GM21723 (cell line): Measurements from ENCODE around the gene STOX2.

Experiments
- ATAC-seq: cut with Tn5 transposase; IDR thresholded peaks from one replicate; pipeline ENCODE4 v1.9.1; 2021; ENCODE audit warnings: mild to moderate bottlenecking, moderate library complexity; ENCODE audit not compliant: unreplicated experiment

STOX2 gene

GRCh38 chr4:183986291-183986970, 81.3 kb downstream of the STOX2 start:
- ATAC-seq: no peak

DNA sequence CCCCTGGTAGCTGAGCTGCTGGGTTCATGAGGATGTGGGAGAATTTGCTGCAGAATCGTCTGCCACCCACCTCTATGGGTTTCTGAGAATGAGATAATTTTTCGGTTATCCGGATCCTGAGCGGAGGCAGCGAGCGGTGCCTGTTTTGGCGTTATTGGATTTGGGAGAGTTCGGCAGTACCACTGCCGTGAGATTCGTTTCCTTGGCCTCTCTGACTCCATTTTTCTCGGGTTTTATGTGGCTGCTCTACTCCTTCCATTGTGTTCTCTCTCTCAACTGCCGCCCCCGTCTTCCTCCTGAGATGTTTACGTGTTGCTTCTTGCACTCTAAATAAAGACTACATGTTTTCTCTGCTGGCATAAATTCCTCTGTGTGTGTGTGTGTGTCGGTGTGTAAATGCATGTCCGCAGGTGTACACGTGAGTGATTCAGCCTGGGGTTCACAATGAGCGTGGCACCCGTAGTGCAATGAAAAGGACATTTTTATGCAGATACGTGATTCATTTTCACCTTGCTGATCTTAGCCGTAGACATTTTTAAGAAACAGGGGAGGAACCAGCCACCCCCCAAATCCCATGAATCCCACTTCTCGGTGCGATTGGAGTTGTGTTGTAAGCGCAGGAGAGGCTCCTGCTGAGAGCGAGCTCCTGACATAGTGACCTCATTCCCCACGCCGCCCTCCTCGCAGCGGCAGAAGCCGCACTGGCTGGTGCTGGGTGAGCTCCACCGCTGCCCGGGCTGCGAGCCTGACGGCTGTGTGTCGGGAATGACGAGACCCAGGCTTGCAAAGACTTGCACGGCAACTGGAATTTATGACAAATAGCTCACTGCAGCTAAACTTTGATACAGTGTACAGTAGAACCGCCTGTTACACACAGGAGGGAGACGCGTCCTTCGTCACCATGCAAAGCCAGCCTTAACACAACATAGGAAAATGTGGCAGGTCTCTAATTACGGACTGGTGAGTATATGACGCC, 82.2 kb downstream of the STOX2 start:
- no peak for ATAC-seq

DNA sequence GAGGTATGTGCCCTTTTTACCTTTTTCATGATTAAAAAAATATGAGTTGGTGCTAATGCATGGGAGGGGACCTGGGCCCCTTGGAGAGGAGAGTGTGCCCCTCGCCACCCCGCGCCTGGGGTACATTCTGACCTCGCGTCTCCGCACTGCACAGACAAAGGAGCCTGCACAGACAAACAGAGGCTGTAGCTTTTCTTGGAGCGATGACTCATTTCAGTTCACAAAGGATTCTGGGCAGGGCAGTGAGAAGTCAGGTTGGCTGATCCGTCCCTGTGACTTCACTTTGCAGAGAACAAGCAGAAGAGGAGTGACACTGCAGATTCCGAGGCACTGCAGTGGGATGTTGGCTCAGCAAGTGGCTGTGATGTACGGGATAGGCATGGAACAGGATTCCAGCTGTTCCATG, 82.9 kb downstream of the STOX2 start:
- ATAC-seq: no peak

GRCh38 chr4:183988874-183989273, 83.8 kb downstream of the STOX2 start:
- no peak for ATAC-seq

DNA sequence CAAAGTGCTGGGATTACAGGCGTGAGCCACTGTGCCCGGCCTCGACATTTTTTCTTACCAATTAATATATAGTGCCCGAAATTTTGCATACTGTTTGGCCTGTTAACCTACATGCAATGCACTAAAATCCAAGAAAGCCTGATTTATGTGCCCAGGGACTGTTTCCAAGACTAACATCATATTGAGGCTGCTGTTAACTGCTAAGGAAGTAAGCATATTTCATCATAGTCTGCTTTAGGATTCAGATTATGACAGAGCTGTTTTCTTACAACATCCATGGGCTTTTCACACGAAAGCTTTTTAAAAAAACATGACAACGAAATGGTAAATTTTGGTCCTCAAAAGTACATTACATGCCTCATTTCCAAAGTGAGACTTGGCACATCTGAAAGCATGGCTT, 84.4 kb downstream of the STOX2 start:
- ATAC-seq: no peak

DNA sequence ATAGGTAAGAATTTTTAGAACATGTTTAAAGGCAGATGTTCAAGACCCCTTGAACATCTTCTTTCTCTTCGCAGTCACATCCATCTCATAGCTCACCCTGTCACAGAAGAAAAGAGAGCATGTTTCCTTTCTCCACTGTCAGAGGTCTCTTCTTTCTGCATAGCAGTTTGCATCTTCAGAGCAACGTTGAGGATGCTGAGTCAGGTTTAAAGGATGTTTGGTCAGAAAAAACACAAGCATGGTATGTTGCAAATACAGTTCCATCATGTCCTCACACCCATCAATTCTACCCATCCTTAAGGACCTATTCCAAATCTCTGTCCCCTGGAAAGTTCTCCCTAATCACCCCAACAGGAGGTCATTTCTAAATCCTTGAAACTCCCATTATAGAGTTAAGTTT, 84.8 kb downstream of the STOX2 start:
- no peak for ATAC-seq

- no peak for ATAC-seq
Observed at GRCh38 chr4:183993676-183994075, 88.6 kb downstream of the STOX2 start.

- ATAC-seq: no peak
Observed at GRCh38 chr4:183995570-183995969, 90.5 kb downstream of the STOX2 start.

- ATAC-seq: no peak
Observed at GRCh38 chr4:183996868-183997267, 91.8 kb downstream of the STOX2 start.

GRCh38 chr4:183999435-183999834, 94.3 kb downstream of the STOX2 start:
- no peak for ATAC-seq

DNA sequence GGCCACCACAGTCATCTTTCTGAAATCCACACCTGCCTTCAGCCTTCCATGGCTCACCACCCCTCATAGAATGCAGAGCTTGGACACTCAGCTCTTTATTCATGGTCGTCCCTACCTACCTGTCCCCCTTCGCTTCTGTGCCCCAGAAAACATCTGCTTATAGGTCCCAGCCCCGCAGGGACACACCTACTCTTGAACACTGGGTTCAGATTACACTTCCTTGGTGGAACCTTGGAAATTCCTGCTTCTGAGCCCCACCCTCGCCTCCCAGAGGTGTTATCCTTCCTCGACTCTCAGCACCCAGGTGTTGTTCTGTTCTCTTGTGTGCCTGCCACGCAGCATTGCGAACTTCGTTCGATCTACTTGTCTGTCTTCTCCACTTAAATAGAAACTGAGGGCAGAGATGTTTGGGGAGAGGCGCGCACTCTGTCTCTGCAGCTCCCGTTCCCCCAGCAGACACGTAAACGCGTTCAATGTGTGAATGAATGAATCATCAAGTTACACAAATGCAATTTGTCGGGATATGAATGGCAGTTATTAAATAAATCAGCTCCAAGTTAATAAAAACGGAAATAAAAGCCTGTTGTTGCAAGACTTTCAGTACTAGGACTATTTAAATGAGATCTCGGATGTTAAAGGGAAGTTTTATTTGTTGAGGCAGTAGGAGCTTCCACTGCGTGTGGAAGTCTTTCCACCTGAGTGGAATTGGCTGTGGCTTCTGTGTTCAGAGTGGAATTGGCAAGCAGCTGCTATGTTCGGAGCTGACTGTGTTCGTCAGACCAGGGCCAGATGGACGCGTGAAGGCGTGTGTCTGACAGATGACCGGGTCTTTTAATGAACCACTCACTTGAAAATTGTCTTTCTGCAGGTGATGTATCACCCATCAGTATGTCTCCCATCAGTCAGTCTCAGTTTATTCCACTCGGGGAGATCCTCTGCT, 95.6 kb downstream of the STOX2 start:
- no peak for ATAC-seq

GRCh38 chr4:184003433-184003832, 98.3 kb downstream of the STOX2 start:
- no peak for ATAC-seq

DNA sequence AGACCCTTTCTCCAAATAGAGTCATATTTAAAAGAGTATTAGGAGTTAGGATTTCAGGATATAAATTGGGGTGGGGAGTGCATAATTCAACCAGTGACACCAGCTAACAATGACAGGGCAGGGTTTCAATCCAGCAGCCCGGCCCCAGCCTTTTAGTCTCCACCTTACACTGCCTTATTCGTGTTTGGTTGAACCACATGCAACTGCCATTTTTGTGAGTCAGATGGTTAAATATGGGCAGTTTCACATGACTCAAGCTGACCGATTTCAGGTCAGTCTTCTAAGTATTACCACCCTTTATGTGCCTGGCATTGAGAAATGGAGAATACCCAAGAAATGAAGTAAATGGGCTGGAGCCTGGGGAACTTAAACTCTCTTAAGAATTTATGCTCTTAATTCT, 102.8 kb downstream of the STOX2 start:
- no peak for ATAC-seq

DNA sequence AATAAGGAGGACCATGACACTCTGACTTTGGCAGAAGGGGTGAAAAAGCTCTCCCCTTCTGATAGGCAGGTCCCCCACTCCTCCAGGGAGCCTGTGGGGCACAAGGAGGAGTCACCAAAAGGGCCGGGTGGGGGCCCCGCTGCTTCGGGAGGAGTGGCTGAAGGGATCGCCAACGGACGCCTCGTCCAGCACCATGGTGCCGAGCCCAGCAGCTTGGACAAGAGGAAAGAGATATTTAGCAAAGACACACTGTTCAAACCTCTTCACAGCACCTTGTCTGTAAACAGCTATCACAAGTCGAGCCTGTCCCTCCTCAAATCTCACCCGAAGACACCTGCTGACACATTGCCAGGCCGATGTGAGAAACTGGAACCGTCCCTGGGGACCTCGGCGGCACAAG, 105.6 kb downstream of the STOX2 start:
- no peak for ATAC-seq

GRCh38 chr4:184011826-184012380, 106.8 kb downstream of the STOX2 start:
- ATAC-seq: no peak

- ATAC-seq: no peak
Observed at GRCh38 chr4:184012937-184013336, 107.8 kb downstream of the STOX2 start.

DNA sequence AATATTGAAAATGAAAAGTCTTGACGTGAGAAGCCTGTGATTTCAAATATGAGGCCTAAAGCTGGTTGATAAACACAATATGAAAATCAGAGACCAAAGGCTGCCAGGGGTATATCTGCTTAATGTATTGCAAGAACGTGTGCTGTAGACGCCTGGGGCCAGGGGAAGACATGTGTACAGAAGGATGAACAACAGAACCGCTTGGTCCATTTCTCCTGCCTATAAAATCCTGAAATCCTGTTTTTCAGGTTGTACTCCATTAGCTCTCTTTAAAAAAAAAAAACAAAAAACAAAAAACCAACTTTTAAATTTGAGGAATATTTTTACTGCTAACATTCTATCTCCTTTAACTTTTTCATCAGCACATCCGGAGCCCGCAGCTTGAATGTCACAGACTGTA, 109.2 kb downstream of the STOX2 start:
- ATAC-seq: no peak

DNA sequence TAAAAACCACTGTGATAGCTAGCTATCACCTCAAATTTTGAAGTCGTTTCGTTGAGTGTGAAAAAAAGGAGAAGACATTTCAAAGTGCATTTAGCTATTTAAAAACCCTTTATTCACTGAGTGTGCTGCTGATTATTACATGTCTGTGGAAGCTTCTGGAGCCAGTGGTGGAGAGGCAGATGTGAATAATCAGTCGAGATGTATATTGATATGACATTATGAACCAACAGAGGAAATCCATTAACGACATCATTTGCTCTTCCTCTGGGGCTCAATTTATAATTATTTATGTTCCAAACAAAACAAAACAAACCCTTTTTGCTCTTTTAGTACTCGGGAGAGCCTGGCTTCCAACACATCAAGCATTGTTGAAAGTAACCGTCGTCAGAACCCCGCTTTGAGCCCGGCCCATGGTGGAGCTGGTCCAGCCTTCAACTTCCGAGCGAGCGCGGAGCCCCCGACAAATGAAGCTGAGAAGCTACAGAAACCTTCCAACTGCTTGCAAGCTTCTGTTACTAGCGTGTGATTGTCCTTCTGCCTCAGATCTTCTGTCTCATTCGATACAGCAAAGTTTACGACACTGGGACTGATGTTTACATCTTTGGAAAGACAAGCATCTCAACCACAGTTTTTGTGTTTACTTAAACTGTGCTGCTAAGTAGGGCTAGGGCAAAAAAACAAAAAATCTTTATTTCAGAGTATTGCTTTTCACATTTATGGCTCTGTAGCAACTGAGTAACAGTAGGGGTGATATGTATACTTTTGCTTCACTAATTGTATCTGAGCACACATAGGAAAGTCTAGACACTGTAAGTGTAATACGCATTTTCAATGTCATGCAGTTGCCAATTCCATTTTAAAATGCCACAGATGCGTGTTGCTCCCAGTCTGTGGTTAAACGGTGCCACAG, 111.9 kb downstream of the STOX2 start:
- ATAC-seq: no peak

DNA sequence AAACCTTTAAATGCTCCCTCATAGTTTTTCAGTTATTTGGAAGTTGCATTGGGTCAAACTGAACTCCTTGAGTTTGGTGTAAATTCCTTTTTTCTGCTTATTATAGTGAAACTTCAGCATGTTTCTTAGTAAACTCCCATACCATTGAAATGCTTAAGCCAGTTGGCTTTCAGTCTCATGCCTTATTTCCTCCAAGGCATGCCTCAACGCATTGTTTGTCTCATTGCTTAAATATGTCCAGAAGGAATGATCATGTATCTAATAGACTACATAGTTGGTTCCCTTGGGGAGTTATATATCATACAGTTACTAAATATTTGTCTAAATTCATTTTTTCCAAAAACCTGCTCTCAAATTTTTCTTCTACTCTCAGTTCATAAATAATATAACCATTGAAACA, 114.0 kb downstream of the STOX2 start:
- no peak for ATAC-seq
